ENCODE data around the gene ASL. TPM values are rescaled to one million over a fixed set of nuclear protein-coding genes. Genes with fewer than 3 reads are reported as not detected.
"Not testable (repeated sequence)": the region's sequence is repeated elsewhere in the genome, so short reads cannot be mapped to it uniquely, and the experiment has no call there.

The ASL gene
- total RNA-seq, 2 experiments from 2014 or later: 19.0 to 22.8 TPM

DNA sequence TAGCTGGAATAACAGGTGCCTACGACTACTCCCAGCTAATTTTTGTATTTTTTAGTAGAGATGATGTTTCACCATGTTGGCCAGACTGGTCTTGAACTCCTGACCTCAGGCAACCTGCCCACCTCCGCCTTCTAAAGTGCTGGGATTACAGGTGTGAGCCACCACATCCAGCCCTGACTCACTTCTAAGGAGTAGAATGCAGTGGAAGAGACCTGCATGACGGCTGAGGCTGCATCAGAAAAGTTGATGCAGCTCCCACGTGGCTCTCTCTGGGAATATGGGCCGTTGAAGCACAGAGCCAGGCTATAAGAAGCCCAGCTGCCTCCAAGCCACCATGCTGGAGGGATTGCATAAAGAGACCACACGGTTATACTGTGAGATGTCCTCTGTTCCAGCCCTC, 21.6 kb upstream of the ASL start:
- H3K4me1 Mint-ChIP-seq: peaks cover 2% of the 10 kb centered on the region
- no peaks in the 10 kb centered on the region for H3K27me3 Mint-ChIP-seq
- no peaks in the 10 kb centered on the region for H3K9me3 Mint-ChIP-seq
- no peak overlapping the region for H3K4me3 Mint-ChIP-seq
- DNase-seq: no peak
- no peaks in the 10 kb centered on the region for H3K36me3 Mint-ChIP-seq
- no peak overlapping the region for H3K27ac Mint-ChIP-seq

DNA sequence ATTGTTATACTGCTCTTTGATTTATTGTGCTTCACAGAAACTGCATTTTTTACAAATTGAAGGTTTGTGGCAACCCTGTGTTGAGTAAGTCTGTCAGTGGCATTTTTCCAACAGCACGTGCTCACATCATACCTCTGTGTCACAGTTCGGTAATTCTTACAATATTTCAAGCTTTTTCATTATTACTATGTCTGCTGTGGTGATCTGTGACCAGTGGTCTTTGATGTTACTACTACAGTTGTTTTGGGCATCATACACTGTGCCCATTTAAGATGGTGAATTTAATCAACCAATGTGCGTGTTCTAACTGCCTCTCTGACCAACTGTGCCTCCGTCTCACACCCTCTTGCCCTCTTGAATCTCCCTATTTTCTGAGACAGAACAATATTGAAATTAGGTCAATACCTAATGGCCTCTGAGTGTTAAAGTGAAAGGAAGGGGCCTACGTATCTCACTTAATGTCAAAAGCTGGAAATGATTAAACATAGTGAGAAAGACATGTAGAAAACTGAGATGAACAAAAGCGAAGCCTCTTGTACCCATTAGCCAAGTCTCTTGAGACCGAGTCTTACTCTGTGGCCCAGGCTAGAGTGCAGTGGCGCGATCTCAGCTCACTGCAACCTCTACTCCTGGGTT, 20.2 kb upstream of the ASL start:
- Mint-ChIP-seq H3K4me3 (no peak overlapping the region), H3K27me3 (no peaks in the 10 kb centered on the region), H3K4me1 (peaks cover 2% of the 10 kb centered on the region), H3K9me3 (no peaks in the 10 kb centered on the region), H3K36me3 (no peaks in the 10 kb centered on the region), H3K27ac (no peak overlapping the region)
- DNase-seq: no peak

DNA sequence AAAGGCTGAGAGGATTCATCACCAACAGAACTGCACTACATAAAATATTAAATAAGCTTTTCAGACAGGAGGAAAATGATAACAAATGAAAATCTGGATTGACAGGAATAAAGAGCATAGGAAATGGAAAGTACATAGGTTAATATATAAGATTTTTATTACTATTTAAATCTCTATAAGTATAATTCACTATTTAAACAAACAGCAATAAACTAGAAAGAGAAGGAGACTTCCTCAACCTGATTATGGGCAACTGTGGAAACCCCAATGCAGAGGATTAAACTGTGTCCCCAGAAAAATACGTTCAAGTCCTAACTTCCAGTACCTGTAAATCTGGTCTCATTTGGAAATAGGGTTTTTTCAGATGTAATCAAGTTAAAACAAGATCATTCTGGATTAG, 14.8 kb upstream of the ASL start:
- H3K4me3 Mint-ChIP-seq: no peak overlapping the region
- H3K27ac Mint-ChIP-seq: no peak overlapping the region

DNA sequence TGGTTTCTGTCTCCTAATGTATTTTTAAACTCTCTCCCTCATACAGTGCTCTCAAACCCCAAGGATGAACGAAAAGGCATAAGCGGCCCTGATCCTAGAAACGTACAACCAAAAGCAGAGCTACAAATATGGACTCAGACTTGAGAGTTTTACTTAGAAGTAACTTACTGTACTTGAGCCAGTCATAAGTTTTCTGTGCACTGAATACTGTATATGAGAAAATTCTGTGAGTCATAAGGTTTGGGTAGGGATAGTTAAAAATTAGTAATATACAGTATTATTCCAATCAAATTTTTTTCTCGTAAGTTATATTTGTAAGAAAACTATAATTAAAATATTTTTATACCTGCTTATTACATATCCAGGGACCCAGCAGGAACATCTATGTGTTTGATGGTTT, 5.9 kb upstream of the ASL start:
- DNase-seq: no peak
- no peak overlapping the region for H3K27ac Mint-ChIP-seq
- no peak overlapping the region for H3K4me3 Mint-ChIP-seq
- H3K9me3 Mint-ChIP-seq: no peaks in the 10 kb centered on the region
- no peaks in the 10 kb centered on the region for H3K4me1 Mint-ChIP-seq
- H3K27me3 Mint-ChIP-seq: no peaks in the 10 kb centered on the region
- H3K36me3 Mint-ChIP-seq: no peaks in the 10 kb centered on the region

More for the DNA sequence above, 14.8 kb upstream of the ASL start:
- no peak for DNase-seq
- H3K27me3 Mint-ChIP-seq: no peaks in the 10 kb centered on the region
- H3K4me1 Mint-ChIP-seq: no peaks in the 10 kb centered on the region
- H3K36me3 Mint-ChIP-seq: no peaks in the 10 kb centered on the region
- H3K9me3 Mint-ChIP-seq: peaks cover 3% of the 10 kb centered on the region

DNA sequence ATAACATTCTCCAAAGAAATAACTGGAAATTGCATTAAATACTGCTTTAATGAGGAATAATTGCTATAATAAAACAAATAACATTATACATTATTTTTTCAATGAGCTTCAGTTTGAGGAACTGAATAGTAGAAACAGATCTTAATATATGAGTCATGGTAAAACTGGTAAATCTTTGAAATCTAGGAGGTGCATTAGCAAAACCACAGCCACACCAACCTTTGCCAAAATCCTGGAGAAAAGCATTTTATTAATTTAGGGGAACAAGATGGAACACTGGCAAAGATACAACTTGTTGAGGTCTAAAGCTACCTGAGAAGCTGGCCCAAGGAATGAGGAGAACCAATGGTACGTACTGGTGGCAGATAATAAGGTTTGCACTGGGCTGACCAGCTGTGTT, 5.4 kb upstream of the ASL start:
- Mint-ChIP-seq H3K36me3 (no peaks in the 10 kb centered on the region), H3K27ac (no peak overlapping the region), H3K27me3 (no peaks in the 10 kb centered on the region), H3K4me3 (no peak overlapping the region), H3K4me1 (peaks cover under 1% of the 10 kb centered on the region), H3K9me3 (no peaks in the 10 kb centered on the region)
- DNase-seq: no peak

DNA sequence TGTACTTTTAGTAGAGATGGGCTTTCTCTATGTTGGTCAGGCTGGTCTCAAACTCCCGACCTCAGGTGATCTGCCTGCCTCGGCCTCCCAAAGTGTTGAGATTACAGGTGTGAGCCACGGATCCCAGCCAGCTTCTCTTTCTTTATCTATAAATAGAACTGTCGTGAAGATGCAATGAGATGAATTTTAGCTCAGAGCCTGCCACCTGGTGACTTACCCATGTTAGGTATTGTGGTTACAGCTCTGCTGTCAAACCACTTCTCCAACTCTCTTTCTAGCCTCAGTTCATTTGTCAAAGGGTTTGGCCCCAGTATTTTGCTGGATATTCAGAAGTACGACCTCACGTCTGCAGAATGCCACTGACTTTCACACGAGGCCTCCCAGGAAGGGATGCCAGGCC, 3.4 kb upstream of the ASL start:
- H3K27ac Mint-ChIP-seq, DNase-seq, H3K27me3 Mint-ChIP-seq, H3K9me3 Mint-ChIP-seq, H3K4me3 Mint-ChIP-seq, H3K36me3 Mint-ChIP-seq: not testable (repeated sequence)
- H3K4me1 Mint-ChIP-seq: peaks cover 11% of the 10 kb centered on the region

DNA sequence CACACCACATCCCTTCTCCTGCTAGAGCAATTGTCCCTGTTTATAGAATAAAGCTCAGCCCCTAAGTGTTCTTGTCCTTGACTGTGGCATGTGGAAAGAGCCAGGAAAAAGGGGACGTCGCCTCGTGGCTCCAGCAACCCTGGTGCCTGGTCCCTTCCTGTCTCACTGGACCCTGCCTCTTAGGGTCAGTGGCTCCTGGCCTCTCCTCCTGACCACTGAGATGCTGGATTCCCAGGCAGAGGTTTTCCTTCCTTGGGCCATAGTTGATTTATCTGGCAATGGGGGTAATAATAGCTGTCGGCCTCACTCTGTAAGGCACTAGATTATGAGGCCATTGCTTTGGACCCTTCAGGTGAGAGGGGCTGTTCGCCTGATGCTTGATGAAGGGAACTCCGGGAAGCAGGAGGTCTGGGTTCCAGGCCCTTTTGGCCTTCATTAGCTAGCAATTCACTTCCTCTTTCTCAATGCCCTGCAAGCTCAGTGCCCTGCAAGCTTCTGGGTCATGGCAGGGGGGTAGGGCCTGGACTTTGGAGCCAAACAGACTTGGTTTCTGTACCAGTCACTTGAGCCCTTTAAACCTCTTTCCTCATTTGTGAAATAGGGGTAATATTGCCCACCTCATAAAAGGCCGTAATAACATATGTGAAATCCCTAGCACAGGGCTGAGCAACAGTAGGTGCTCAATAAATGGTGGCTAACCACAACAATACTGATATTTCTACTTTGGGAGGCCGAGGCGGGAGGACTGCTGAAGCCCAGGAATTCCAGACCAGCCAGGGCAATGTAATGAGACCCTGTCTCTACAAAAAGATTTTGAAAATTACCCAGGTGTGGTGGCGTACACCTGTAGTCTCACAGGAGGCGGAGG, 1.1 kb downstream of the ASL start:
- Mint-ChIP-seq H3K27me3 (no peaks in the 10 kb centered on the region), H3K9me3 (no peaks in the 10 kb centered on the region), H3K4me1 (peaks cover 13% of the 10 kb centered on the region), H3K36me3 (no peaks in the 10 kb centered on the region), H3K27ac (no peak overlapping the region), H3K4me3 (peak overlapping the region; percentile 79)
- DNase-seq: no peak

DNA sequence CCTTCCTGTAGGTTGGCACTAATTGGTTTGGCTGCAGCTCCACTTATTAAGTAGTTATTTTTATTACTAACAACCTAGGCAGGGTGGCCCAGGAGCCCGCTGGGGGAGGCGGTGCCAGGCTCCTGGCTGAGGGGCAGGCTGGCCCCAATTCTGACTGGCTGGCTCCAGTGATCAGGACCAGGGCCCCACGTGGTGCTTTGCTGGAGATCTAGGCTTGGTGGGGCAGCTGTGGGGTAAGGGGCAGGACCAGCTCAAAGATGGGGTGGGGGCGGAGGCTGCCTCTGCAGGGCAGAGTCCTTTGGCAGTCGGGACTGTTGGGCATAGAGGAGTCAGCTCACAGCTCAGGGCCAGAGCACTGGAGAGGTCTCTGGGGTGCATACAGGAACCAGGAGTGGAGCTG, 2.4 kb downstream of the ASL start:
- no peak for DNase-seq
- H3K27ac Mint-ChIP-seq: no peak overlapping the region
- no peaks in the 10 kb centered on the region for H3K27me3 Mint-ChIP-seq
- H3K4me1 Mint-ChIP-seq: peaks cover 13% of the 10 kb centered on the region
- H3K4me3 Mint-ChIP-seq: no peak overlapping the region
- no peaks in the 10 kb centered on the region for H3K9me3 Mint-ChIP-seq
- H3K36me3 Mint-ChIP-seq: no peaks in the 10 kb centered on the region

DNA sequence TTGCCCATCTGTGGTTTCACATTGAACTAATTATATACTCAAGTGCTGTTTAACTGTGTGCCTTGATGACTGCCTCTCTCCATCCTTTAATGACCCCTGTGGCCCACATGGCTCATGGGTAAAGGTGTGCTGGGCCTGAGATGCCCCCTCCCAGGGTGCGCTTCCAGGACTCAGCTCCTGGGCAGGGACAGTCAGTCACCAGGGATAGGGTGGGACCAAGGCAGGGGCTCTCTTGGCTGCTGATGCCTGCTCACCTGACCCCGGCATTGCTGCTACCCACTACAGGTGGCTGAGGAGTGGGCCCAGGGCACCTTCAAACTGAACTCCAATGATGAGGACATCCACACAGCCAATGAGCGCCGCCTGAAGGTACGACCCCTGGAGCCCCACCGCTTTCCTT, 6.5 kb downstream of the ASL start:
- no peaks in the 10 kb centered on the region for H3K27me3 Mint-ChIP-seq
- no peak overlapping the region for H3K27ac Mint-ChIP-seq
- H3K4me1 Mint-ChIP-seq: peaks cover 3% of the 10 kb centered on the region
- no peaks in the 10 kb centered on the region for H3K9me3 Mint-ChIP-seq
- no peaks in the 10 kb centered on the region for H3K36me3 Mint-ChIP-seq
- no peak overlapping the region for H3K4me3 Mint-ChIP-seq
- no peak for DNase-seq

DNA sequence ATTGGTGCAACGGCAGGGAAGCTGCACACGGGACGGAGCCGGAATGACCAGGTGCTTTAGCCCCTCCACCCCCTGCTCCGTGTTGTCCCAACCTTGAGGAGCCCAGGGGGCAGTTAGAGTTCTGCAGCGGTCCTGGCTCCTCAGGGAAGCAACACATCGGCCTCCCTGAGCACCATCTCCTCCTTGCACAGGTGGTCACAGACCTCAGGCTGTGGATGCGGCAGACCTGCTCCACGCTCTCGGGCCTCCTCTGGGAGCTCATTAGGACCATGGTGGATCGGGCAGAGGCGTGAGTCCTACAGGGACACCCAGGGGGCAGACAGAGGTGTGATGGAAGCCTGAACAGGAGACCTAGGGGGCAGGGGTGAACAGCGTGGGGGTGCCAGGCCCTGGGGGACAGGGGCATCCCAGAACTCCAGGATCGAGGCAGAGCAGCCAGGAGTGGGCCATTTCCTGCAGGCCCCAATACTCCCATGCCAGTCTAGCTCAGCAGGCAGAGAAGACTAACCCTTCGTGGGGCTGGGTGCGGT, 7.3 kb downstream of the ASL start:
- Mint-ChIP-seq H3K4me3 (no peak overlapping the region), H3K9me3 (no peaks in the 10 kb centered on the region), H3K4me1 (no peaks in the 10 kb centered on the region), H3K27ac (no peak overlapping the region), H3K27me3 (no peaks in the 10 kb centered on the region), H3K36me3 (no peaks in the 10 kb centered on the region)
- no peak for DNase-seq

DNA sequence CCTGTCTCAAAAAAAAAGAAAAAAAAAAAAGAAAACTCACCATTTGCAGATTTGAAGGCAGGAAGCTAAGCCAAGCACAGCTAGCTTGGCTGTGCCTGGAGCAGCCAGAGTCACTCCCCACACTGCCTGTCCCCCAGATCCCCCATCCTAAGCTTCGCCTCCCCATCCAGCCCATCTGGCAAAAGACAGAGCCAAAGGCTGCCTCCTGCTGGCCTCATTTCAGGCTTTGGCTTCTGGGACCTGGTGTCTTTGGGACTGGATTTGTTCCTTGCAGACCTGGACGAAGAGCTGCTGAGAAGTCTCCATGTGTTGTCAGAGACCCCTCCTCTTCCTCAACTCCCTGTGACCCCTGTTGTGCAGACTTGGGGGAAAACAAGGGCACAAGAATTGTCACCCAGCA, 8.1 kb downstream of the ASL start:
- H3K4me1 Mint-ChIP-seq: no peaks in the 10 kb centered on the region
- no peaks in the 10 kb centered on the region for H3K9me3 Mint-ChIP-seq
- no peak overlapping the region for H3K4me3 Mint-ChIP-seq
- no peak overlapping the region for H3K27ac Mint-ChIP-seq
- H3K36me3 Mint-ChIP-seq: no peaks in the 10 kb centered on the region
- no peak for DNase-seq
- no peaks in the 10 kb centered on the region for H3K27me3 Mint-ChIP-seq

DNA sequence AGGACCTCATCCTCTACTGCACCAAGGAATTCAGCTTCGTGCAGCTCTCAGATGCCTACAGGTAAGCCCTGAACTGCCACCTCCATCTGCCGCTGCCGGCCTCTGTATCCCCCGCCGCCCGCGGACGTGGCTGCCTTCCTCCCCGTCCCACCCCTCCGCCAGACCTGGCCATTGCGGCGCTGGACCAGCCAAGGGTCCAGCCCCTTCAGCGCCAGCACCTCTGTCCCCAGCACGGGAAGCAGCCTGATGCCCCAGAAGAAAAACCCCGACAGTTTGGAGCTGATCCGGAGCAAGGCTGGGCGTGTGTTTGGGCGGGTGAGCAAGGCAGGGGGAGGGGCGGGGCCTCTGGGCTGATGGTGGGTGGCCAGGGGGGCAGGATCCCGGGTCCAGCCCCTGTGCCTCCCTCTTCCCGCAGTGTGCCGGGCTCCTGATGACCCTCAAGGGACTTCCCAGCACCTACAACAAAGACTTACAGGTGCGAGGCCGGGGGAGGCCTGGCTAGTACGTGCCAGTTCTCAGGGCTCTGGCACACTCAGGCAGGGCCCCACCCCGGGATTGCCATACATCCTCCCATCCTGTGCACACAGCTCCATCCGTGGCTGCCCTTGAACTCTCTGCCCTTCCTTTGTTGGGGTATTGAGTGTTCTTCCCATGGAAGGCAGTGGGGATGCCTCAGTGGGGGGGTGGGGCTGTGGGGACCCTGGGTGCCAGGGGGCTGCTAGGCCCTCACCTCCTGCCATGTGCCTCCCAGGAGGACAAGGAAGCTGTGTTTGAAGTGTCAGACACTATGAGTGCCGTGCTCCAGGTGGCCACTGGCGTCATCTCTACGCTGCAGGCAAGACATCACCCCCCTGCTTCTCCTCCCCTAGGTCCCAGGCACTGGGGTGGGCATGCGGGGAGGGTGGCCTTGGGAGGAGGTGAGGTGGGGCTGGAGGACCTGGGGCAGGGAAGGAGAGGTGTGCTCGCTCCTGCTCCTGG, 13.5 kb downstream of the ASL start:
- Mint-ChIP-seq H3K4me1 (no peaks in the 10 kb centered on the region), H3K9me3 (no peaks in the 10 kb centered on the region), H3K27me3 (no peaks in the 10 kb centered on the region), H3K4me3 (no peak overlapping the region), H3K27ac (no peak overlapping the region), H3K36me3 (no peaks in the 10 kb centered on the region)
- no peak for DNase-seq

DNA sequence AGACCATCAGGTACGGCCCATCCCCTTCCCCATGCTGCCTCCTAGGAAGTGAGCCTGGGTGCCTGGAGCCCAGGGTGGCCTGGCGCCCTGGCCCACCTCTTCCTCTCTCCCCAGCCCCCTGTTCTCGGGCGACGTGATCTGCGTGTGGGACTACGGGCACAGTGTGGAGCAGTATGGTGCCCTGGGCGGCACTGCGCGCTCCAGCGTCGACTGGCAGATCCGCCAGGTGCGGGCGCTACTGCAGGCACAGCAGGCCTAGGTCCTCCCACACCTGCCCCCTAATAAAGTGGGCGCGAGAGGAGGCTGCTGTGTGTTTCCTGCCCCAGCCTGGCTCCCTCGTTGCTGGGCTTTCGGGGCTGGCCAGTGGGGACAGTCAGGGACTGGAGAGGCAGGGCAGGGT, 17.0 kb downstream of the ASL start:
- Mint-ChIP-seq H3K4me1 (no peaks in the 10 kb centered on the region), H3K4me3 (no peak overlapping the region), H3K27ac (no peak overlapping the region), H3K27me3 (no peaks in the 10 kb centered on the region), H3K9me3 (no peaks in the 10 kb centered on the region), H3K36me3 (no peaks in the 10 kb centered on the region)
- no peak for DNase-seq

DNA sequence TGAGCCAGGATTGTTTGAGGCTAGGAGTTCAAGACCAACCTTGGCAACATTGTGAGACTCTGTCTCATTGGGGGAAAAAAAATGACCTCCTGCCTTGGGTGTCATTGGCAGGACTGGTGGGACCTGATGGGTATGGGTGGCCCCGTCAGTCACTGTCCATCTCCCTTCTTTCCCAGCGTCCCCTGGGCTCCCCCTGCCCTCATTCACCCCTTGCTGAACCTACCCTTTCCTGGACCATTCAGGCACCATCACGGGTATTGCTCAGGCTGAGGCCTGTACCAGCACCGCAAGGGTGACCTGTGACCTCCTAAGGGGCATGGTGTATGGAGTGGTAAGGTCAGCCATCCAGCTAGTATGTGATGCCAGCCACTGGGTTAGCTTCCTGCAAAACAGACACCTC, 19.4 kb downstream of the ASL start:
- no peak overlapping the region for H3K4me3 Mint-ChIP-seq
- H3K27ac Mint-ChIP-seq: no peak overlapping the region
- H3K36me3 Mint-ChIP-seq: no peaks in the 10 kb centered on the region
- no peaks in the 10 kb centered on the region for H3K9me3 Mint-ChIP-seq
- peaks cover 5% of the 10 kb centered on the region for H3K4me1 Mint-ChIP-seq
- no peaks in the 10 kb centered on the region for H3K27me3 Mint-ChIP-seq
- no peak for DNase-seq

DNA sequence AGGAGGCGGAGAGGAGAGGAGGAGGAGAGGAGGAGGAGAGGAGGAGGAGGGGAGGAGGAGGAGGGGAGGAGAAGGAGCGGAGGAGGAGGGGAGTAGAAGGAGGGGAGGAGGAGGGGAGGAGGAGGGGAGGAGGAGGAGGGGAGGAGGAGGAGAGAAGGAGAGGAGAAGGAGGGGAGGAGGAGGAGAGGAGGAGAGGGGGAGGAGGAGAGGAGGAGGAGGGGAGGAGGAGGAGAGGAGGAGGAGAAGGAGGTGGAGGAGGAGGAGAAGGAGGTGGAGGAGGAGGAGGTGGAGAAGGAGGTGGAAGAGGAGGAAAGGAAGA, 23.6 kb downstream of the ASL start:
- Mint-ChIP-seq H3K27me3 (no peaks in the 10 kb centered on the region), H3K9me3 (no peaks in the 10 kb centered on the region), H3K4me3 (no peak overlapping the region), H3K36me3 (no peaks in the 10 kb centered on the region), H3K27ac (peak overlapping the region; percentile 74), H3K4me1 (peaks cover 9% of the 10 kb centered on the region)
- DNase-seq: no peak

Measured in activated naive CD8-positive, alpha-beta T cell treated with anti-CD3 and anti-CD28 coated beads for 36 hours (primary cell).